Measurements from ENCODE around the gene FGD6.

- no peak for TF ChIP-seq POLR2A (IDR thresholded peaks at IDR 0.05)
- TF ChIP-seq CTCF (IDR thresholded peaks at IDR 0.05): no peak
- no peak for TF ChIP-seq EP300 (IDR thresholded peaks at IDR 0.05)
Measured at GRCh38 chr12:95083471-95083870, 133.8 kb downstream of the FGD6 start.

Measured in sigmoid colon (tissue), 4 donors.